Esophagus muscularis mucosa (tissue), 4 donors: ENCODE data around the gene SLC25A31. TPM values are rescaled to one million over a fixed set of nuclear protein-coding genes. Genes with fewer than 3 reads are reported as not detected.

ENCODE experiments used
- DNase-seq: peaks from one replicate; pipeline ENCODE4 v3.0.0-alpha.2; 2017; ENCODE audit errors: extremely low spot score
- H3K27ac ChIP-seq, 4 donors: fragments of 200-600 bp; sonication (generic); replicated peaks in 1 of 4; 1 replicate in 3 of 4; 2 replicates in 1 of 4; pipeline ENCODE4 v1.5.1; 2016 to 2019; ENCODE audit warnings: mild to moderate bottlenecking in 1 of 4
- H3K27me3 ChIP-seq, 4 donors: fragments of 200-600 bp; sonication (generic); one replicate each; pipeline versions ENCODE4 v1.5.1 to v1.6.0; 2016 to 2019
- H3K36me3 ChIP-seq, 4 donors: fragments of 200-600 bp; sonication (generic); one replicate each; pipeline ENCODE4 v1.5.1; 2016 to 2019
- H3K4me1 ChIP-seq, 4 donors: fragments of 200-600 bp; sonication (generic); one replicate each; pipeline ENCODE4 v1.5.1; 2016 to 2019
- H3K4me3 ChIP-seq, 4 donors: fragments of 200-600 bp; sonication (generic); 1 replicate in 2 of 4; 2 replicates in 2 of 4; pipeline ENCODE4 v1.5.1; 2016 to 2019; ENCODE audit warnings: mild to moderate bottlenecking in 4 of 4, moderate library complexity in 1 of 4
- H3K9me3 ChIP-seq, 4 donors: fragments of 200-600 bp; sonication (generic); 1 replicate in 3 of 4; 2 replicates in 1 of 4; pipeline ENCODE4 v1.5.1; 2016 to 2019
- EP300 ChIP-seq: sonication (generic); formaldehyde crosslinking; IDR thresholded peaks from one replicate; pipeline ENCODE4 v1.6.1; 2017; ENCODE audit warnings: antibody characterized with exemption
- POLR2A ChIP-seq: fragments of 450-650 bp; IDR thresholded peaks from one replicate; pipeline ENCODE4 v1.6.1; 2017; ENCODE audit warnings: antibody characterized with exemption, moderate library complexity, mild to moderate bottlenecking, low read depth
- POLR2AphosphoS5 ChIP-seq, 2 donors: sonication (generic); formaldehyde crosslinking; IDR thresholded peaks; one replicate each; pipeline ENCODE4 v1.6.1; 2017; ENCODE audit warnings: antibody characterized with exemption in 2 of 2
- WGBS: methylation state at CpG from one replicate; pipeline ENCODE4 v1.1.5; 2018; 5-methylcytosine and 5-hydroxymethylcytosine counted together
- intact Hi-C: fragments of 100-400 bp; cut with DNase I; formaldehyde crosslinking; loops from one replicate; pipeline ENCODE4 v1.15.1; 2023
- total RNA-seq, 4 donors: library from RNA; depleted of rRNA; stranded (reverse); fragments of >200 nt; gene quantifications; one replicate each; pipeline versions ENCODE4 v1.1.0 to v1.2.1, GENCODE V29; 2016
- TF ChIP-seq, protein P1 (sequence below), 3 experiments: fragments of 200-600 bp in 2 of 3; fragments of 450-650 bp in 1 of 3; sonication (generic) in 2 of 3; IDR thresholded peaks; one replicate each; pipeline ENCODE4 v1.5.1; 2017 to 2019; ENCODE audit warnings: antibody characterized with exemption in 3 of 3, mild to moderate bottlenecking in 2 of 3, moderate library complexity in 1 of 3

SLC25A31 gene
- total RNA-seq, 4 donors from 2014 or later: not detected

DNA sequence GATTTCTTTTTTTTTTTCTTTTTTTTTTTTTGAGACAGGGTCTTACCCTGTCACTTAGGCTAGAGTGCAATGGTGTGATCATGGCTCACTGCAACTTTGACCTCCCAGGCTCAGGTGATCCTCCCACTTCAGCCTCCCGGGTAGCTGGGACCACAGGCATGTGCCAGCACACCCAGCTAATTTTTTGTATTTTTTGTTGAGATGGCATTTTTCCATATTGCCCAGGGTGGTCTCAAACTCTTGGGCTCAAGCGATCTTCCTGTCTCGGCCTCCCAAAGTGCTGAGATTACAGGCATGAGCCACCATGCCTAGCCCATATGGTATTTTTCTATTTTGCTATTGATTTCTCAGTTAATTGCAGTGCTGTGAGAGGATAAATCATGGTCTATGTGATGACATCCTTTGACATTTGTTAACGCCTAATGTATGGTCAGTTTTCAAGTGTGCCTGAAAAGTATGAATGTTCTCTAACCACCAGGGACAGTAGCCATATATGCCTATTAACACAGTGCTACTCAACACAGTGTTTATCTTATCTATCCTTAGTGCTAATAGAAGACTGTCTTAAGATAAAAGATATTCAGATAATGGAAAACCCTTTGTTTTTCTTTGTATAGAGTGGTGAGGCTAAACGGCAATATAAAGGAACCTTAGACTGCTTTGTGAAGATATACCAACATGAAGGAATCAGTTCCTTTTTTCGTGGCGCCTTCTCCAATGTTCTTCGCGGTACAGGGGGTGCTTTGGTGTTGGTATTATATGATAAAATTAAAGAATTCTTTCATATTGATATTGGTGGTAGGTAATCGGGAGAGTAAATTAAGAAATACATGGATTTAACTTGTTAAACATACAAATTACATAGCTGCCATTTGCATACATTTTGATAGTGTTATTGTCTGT, 42.8 kb downstream of the SLC25A31 start:
- no peak overlapping the region for H3K4me3 ChIP-seq
- no peaks in the 10 kb centered on the region for H3K9me3 ChIP-seq
- H3K36me3 ChIP-seq: no peaks in the 10 kb centered on the region
- H3K4me1 ChIP-seq: no peaks in the 10 kb centered on the region
- no peaks in the 10 kb centered on the region for H3K27me3 ChIP-seq
- H3K27ac ChIP-seq: no peak overlapping the region
- whole genome bisulfite sequencing: 90% methylated on average over 10 of the region's 10 CpGs
- no peak for DNase-seq
- no peak for TF ChIP-seq POLR2A
- TF ChIP-seq, protein P1, sequence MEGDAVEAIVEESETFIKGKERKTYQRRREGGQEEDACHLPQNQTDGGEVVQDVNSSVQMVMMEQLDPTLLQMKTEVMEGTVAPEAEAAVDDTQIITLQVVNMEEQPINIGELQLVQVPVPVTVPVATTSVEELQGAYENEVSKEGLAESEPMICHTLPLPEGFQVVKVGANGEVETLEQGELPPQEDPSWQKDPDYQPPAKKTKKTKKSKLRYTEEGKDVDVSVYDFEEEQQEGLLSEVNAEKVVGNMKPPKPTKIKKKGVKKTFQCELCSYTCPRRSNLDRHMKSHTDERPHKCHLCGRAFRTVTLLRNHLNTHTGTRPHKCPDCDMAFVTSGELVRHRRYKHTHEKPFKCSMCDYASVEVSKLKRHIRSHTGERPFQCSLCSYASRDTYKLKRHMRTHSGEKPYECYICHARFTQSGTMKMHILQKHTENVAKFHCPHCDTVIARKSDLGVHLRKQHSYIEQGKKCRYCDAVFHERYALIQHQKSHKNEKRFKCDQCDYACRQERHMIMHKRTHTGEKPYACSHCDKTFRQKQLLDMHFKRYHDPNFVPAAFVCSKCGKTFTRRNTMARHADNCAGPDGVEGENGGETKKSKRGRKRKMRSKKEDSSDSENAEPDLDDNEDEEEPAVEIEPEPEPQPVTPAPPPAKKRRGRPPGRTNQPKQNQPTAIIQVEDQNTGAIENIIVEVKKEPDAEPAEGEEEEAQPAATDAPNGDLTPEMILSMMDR (IDR thresholded peaks at IDR 0.05): no peak
- no peak for TF ChIP-seq EP300
- no peak for TF ChIP-seq POLR2AphosphoS5 (IDR thresholded peaks at IDR 0.05)
- intact Hi-C loops: no loop called here

DNA sequence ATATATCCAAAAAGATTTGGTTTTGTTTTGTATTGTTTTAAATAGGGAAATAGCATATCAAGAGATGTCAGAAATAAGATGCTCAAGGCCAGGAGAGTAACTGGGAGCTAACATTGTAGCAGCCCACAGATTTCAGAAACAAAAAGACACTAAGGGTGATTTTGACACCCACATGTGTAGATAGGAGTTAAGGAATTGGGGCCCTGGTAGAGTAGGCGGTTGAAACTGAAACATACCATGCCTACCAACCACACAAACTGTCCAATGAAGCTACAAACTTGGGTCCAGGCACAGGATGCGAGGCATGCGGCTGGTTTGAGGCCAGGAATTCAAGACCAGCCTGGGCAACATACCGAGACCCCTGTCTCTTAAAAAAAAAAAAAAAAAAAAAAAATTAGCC, 45.6 kb downstream of the SLC25A31 start:
- 96% methylated on average over 4 of the region's 4 CpGs for WGBS
- Histone ChIP-seq H3K4me3 (no peak overlapping the region), H3K27ac (no peak overlapping the region), H3K27me3 (no peaks in the 10 kb centered on the region), H3K9me3 (no peaks in the 10 kb centered on the region), H3K36me3 (no peaks in the 10 kb centered on the region), H3K4me1 (no peaks in the 10 kb centered on the region)
- intact Hi-C loops: no loop called here
- TF ChIP-seq EP300 (no peak), POLR2AphosphoS5 (IDR thresholded peaks at IDR 0.05) (no peak), POLR2A (no peak)
- TF ChIP-seq, protein P1 (IDR thresholded peaks at IDR 0.05): no peak
- DNase-seq: no peak

DNA sequence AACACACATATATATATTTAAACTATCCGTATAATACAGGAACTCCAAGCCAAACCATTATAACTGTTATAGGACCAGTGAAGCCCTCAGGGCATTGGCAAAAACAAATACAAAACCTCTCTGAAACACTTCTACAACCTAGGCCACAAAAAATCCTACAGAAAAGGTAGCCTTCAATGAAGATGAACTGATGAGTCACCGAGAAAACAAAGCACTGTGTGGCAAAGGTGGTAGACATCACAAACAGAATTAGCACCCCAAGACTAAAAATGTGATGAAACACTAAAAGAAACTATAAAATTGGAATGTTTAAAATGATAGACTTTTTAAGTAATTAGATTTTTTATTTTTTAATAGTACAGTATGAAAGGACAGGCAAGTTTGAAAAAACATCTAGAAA, 46.4 kb downstream of the SLC25A31 start:
- Histone ChIP-seq H3K27ac (no peak overlapping the region), H3K9me3 (no peaks in the 10 kb centered on the region), H3K4me3 (no peak overlapping the region), H3K4me1 (peaks cover 0 to 5% (median 4%) of the 10 kb centered on the region in 4 donors), H3K36me3 (no peaks in the 10 kb centered on the region), H3K27me3 (no peaks in the 10 kb centered on the region)
- intact Hi-C loops: no loop called here
- DNase-seq: no peak
- WGBS: 93% methylated on average over 2 of the region's 2 CpGs
- TF ChIP-seq, protein P1 (IDR thresholded peaks at IDR 0.05): no peak
- TF ChIP-seq POLR2A: no peak
- no peak for TF ChIP-seq POLR2AphosphoS5 (IDR thresholded peaks at IDR 0.05)
- no peak for TF ChIP-seq EP300

DNA sequence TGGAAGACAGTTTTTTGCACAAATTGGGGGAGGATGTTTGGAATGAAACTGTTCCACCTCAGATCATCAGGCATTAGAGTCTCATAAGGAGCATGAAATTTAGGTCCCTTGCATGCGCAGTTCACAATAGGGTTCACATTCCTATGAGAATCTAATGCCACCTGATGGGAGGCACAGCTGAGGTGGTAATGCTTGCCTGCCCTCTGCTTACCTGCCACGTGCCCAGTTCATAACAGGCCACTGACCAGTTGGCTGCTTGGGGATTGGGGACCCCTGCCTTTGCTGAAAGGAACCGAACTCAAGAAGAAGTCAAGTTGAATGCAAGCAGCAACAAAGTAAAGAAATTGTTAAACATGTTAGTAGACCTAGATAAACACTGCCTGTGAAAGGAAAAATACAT, 47.3 kb downstream of the SLC25A31 start:
- no peak for DNase-seq
- intact Hi-C loops: no loop called here
- WGBS: 88% methylated on average over 3 of the region's 3 CpGs
- H3K27me3 ChIP-seq: no peaks in the 10 kb centered on the region
- H3K4me3 ChIP-seq: no peak overlapping the region
- no peaks in the 10 kb centered on the region for H3K36me3 ChIP-seq
- TF ChIP-seq, protein P1 (IDR thresholded peaks at IDR 0.05): no peak
- TF ChIP-seq EP300 (no peak), POLR2A (no peak), POLR2AphosphoS5 (IDR thresholded peaks at IDR 0.05) (no peak)
- no peak overlapping the region for H3K27ac ChIP-seq
- H3K4me1 ChIP-seq: peaks cover 0 to 8% (median 5%) of the 10 kb centered on the region in 4 donors
- no peaks in the 10 kb centered on the region for H3K9me3 ChIP-seq
